SH-SY5Y (cell line): ENCODE data around the gene OR7D4.

Experiments used
- GATA2 ChIP-seq: IDR thresholded peaks from 2 replicates; pipeline ENCODE4 v1.6.1; 2011; ENCODE audit warnings: mild to moderate bottlenecking, low read depth, low read length
- GATA3 ChIP-seq: IDR thresholded peaks from 2 replicates; pipeline ENCODE4 v1.6.1; 2011; ENCODE audit warnings: low read depth, mild to moderate bottlenecking, low read length, moderate library complexity

DNA sequence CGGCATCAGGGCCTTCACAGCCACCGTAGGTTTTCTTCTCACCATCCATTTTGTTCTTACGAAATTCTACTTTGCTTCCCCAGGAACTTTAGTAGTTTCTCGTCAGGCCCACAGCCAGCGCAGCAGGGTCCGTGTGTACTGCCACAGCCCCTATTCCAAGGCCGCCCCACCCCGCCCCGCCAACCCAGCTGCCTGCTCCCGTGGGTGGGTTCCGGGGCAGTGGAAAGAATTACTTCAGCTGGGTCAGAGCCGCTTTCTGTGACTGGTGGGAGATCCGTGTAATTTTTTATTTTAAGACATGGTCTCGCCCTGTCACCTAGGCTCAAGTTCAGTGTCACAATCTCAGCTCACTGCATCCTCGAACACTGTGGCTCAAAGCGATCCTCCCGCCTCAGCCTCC is 36.4 kb downstream of the OR7D4 start:
- TF ChIP-seq GATA2 = no peak
- no peak for TF ChIP-seq GATA3
